ENCODE measurements around the gene ZNF594.
"Not testable (repeated sequence)": the region's sequence is repeated elsewhere in the genome, so short reads cannot be mapped to it uniquely, and the experiment has no call there.

The ZNF594 gene

GRCh38 chr17:5137511-5138197 lies 54.0 kb downstream of the ZNF594 start:
- not testable (repeated sequence) for H3K27ac ChIP-seq (ENCODE audit: insufficient read depth, low read depth, low read length, poor library complexity, severe bottlenecking); H3K36me3 ChIP-seq (ENCODE audit: control insufficient read depth, insufficient read depth, low read length); H3K27me3 ChIP-seq (ENCODE audit: control insufficient read depth, insufficient read depth, low read length, poor library complexity, severe bottlenecking); H3K9me3 ChIP-seq (ENCODE audit: control insufficient read depth, low read length); H3K4me3 ChIP-seq (ENCODE audit: insufficient read depth, low read depth, low read length); H3K4me1 ChIP-seq (ENCODE audit: control insufficient read depth, insufficient read depth, low read length)
- WGBS, 2 experiments: 91 to 94% methylated on average over 15 of the region's 15 CpGs

- not testable (repeated sequence) for H3K27me3 ChIP-seq (ENCODE audit: control insufficient read depth, insufficient read depth, low read length, poor library complexity, severe bottlenecking); H3K4me3 ChIP-seq (ENCODE audit: insufficient read depth, low read depth, low read length); H3K9me3 ChIP-seq (ENCODE audit: control insufficient read depth, low read length); H3K36me3 ChIP-seq (ENCODE audit: control insufficient read depth, insufficient read depth, low read length); H3K27ac ChIP-seq (ENCODE audit: insufficient read depth, low read depth, low read length, poor library complexity, severe bottlenecking); H3K4me1 ChIP-seq (ENCODE audit: control insufficient read depth, insufficient read depth, low read length)
- 93% methylated on average over 14 of the region's 14 CpGs for WGBS, 2 experiments
Measured at GRCh38 chr17:5136580-5137412, 54.9 kb downstream of the ZNF594 start.

- H3K4me3 ChIP-seq (ENCODE audit: insufficient read depth, low read depth, low read length): no peak overlapping the region
- H3K27ac ChIP-seq (ENCODE audit: insufficient read depth, low read depth, low read length, poor library complexity, severe bottlenecking): no peak overlapping the region
- H3K36me3 ChIP-seq (ENCODE audit: control insufficient read depth, insufficient read depth, low read length): no peaks in the 10 kb centered on the region
- H3K4me1 ChIP-seq (ENCODE audit: control insufficient read depth, insufficient read depth, low read length): no peaks in the 10 kb centered on the region
- WGBS, 2 experiments: 79% methylated on average over 14 of the region's 14 CpGs
- H3K9me3 ChIP-seq (ENCODE audit: control insufficient read depth, low read length): no peaks in the 10 kb centered on the region
- no peaks in the 10 kb centered on the region for H3K27me3 ChIP-seq (ENCODE audit: control insufficient read depth, insufficient read depth, low read length, poor library complexity, severe bottlenecking)
Measured at GRCh38 chr17:5135726-5136579, 55.7 kb downstream of the ZNF594 start.

GRCh38 chr17:5135131-5135712 lies 56.4 kb downstream of the ZNF594 start:
- not testable (repeated sequence) for H3K4me1 ChIP-seq (ENCODE audit: control insufficient read depth, insufficient read depth, low read length); H3K36me3 ChIP-seq (ENCODE audit: control insufficient read depth, insufficient read depth, low read length); H3K27me3 ChIP-seq (ENCODE audit: control insufficient read depth, insufficient read depth, low read length, poor library complexity, severe bottlenecking); H3K9me3 ChIP-seq (ENCODE audit: control insufficient read depth, low read length); H3K27ac ChIP-seq (ENCODE audit: insufficient read depth, low read depth, low read length, poor library complexity, severe bottlenecking); H3K4me3 ChIP-seq (ENCODE audit: insufficient read depth, low read depth, low read length)
- WGBS, 2 experiments: 83% methylated on average over 8 of the region's 8 CpGs

- not testable (repeated sequence) for H3K27ac ChIP-seq (ENCODE audit: insufficient read depth, low read depth, low read length, poor library complexity, severe bottlenecking); H3K4me3 ChIP-seq (ENCODE audit: insufficient read depth, low read depth, low read length); H3K9me3 ChIP-seq (ENCODE audit: control insufficient read depth, low read length); H3K4me1 ChIP-seq (ENCODE audit: control insufficient read depth, insufficient read depth, low read length); H3K27me3 ChIP-seq (ENCODE audit: control insufficient read depth, insufficient read depth, low read length, poor library complexity, severe bottlenecking); H3K36me3 ChIP-seq (ENCODE audit: control insufficient read depth, insufficient read depth, low read length)
- WGBS, 2 experiments: 84 to 85% methylated on average over 11 of the region's 11 CpGs
Measured at GRCh38 chr17:5134571-5134970, 57.1 kb downstream of the ZNF594 start.

GRCh38 chr17:5133961-5134360 lies 57.7 kb downstream of the ZNF594 start:
- H3K4me1 ChIP-seq (ENCODE audit: control insufficient read depth, insufficient read depth, low read length); H3K4me3 ChIP-seq (ENCODE audit: insufficient read depth, low read depth, low read length); H3K36me3 ChIP-seq (ENCODE audit: control insufficient read depth, insufficient read depth, low read length); H3K27ac ChIP-seq (ENCODE audit: insufficient read depth, low read depth, low read length, poor library complexity, severe bottlenecking); H3K9me3 ChIP-seq (ENCODE audit: control insufficient read depth, low read length); H3K27me3 ChIP-seq (ENCODE audit: control insufficient read depth, insufficient read depth, low read length, poor library complexity, severe bottlenecking): not testable (repeated sequence)
- WGBS, 2 experiments: 92 to 95% methylated on average over 8 of the region's 8 CpGs

- 91 to 92% methylated on average over 8 of the region's 8 CpGs for WGBS, 2 experiments
- no peaks in the 10 kb centered on the region for H3K36me3 ChIP-seq (ENCODE audit: control insufficient read depth, insufficient read depth, low read length)
Measured at GRCh38 chr17:5133311-5133710, 58.4 kb downstream of the ZNF594 start.

GRCh38 chr17:5132503-5133225 lies 59.0 kb downstream of the ZNF594 start:
- H3K27me3 ChIP-seq (ENCODE audit: control insufficient read depth, insufficient read depth, low read length, poor library complexity, severe bottlenecking); H3K27ac ChIP-seq (ENCODE audit: insufficient read depth, low read depth, low read length, poor library complexity, severe bottlenecking); H3K4me1 ChIP-seq (ENCODE audit: control insufficient read depth, insufficient read depth, low read length); H3K9me3 ChIP-seq (ENCODE audit: control insufficient read depth, low read length); H3K4me3 ChIP-seq (ENCODE audit: insufficient read depth, low read depth, low read length); H3K36me3 ChIP-seq (ENCODE audit: control insufficient read depth, insufficient read depth, low read length): not testable (repeated sequence)
- 94% methylated on average over 15 of the region's 15 CpGs for WGBS, 2 experiments

More at GRCh38 chr17:5133311-5133710, 58.4 kb downstream of the ZNF594 start:
- Histone ChIP-seq H3K4me3 (ENCODE audit: insufficient read depth, low read depth, low read length) (no peak overlapping the region), H3K27me3 (ENCODE audit: control insufficient read depth, insufficient read depth, low read length, poor library complexity, severe bottlenecking) (no peaks in the 10 kb centered on the region), H3K27ac (ENCODE audit: insufficient read depth, low read depth, low read length, poor library complexity, severe bottlenecking) (no peak overlapping the region), H3K9me3 (ENCODE audit: control insufficient read depth, low read length) (no peaks in the 10 kb centered on the region), H3K4me1 (ENCODE audit: control insufficient read depth, insufficient read depth, low read length) (no peaks in the 10 kb centered on the region)

GRCh38 chr17:5131799-5132502 lies 59.7 kb downstream of the ZNF594 start:
- H3K27ac ChIP-seq (ENCODE audit: insufficient read depth, low read depth, low read length, poor library complexity, severe bottlenecking); H3K27me3 ChIP-seq (ENCODE audit: control insufficient read depth, insufficient read depth, low read length, poor library complexity, severe bottlenecking); H3K36me3 ChIP-seq (ENCODE audit: control insufficient read depth, insufficient read depth, low read length); H3K9me3 ChIP-seq (ENCODE audit: control insufficient read depth, low read length); H3K4me1 ChIP-seq (ENCODE audit: control insufficient read depth, insufficient read depth, low read length); H3K4me3 ChIP-seq (ENCODE audit: insufficient read depth, low read depth, low read length): not testable (repeated sequence)
- WGBS, 2 experiments: 90% methylated on average over 16 of the region's 16 CpGs

Data from ectodermal cell (in vitro differentiated cells).